Rectal smooth muscle tissue (tissue), 1 donor: ENCODE measurements around the gene HDAC4.

ENCODE experiments used
- H3K27ac ChIP-seq: one replicate; pipeline ENCODE4 v1.7.0; 2013; ENCODE audit warnings: low read depth, low read length, inconsistent platforms
- H3K27me3 ChIP-seq: one replicate; pipeline ENCODE4 v1.7.0; 2013; ENCODE audit warnings: low read length; ENCODE audit not compliant: control insufficient read depth, insufficient read depth
- H3K36me3 ChIP-seq: one replicate; pipeline ENCODE4 v1.7.0; 2013; ENCODE audit warnings: low read length; ENCODE audit not compliant: control insufficient read depth, insufficient read depth
- H3K4me1 ChIP-seq: one replicate; pipeline ENCODE4 v1.7.0; 2013; ENCODE audit warnings: low read length; ENCODE audit not compliant: control insufficient read depth, insufficient read depth
- H3K4me3 ChIP-seq: one replicate; pipeline ENCODE4 v1.7.0; 2013; ENCODE audit warnings: low read length
- H3K9ac ChIP-seq: one replicate; pipeline ENCODE4 v1.7.0; 2013; ENCODE audit warnings: low read length

Gene HDAC4

GRCh38 chr2:239169311-239170048, 231.3 kb downstream of the HDAC4 start:
- Histone ChIP-seq H3K27ac (no peak overlapping the region), H3K27me3 (no peaks in the 10 kb centered on the region), H3K4me1 (peaks cover 16% of the 10 kb centered on the region), H3K36me3 (no peaks in the 10 kb centered on the region), H3K9ac (no peak overlapping the region), H3K4me3 (no peak overlapping the region)

DNA sequence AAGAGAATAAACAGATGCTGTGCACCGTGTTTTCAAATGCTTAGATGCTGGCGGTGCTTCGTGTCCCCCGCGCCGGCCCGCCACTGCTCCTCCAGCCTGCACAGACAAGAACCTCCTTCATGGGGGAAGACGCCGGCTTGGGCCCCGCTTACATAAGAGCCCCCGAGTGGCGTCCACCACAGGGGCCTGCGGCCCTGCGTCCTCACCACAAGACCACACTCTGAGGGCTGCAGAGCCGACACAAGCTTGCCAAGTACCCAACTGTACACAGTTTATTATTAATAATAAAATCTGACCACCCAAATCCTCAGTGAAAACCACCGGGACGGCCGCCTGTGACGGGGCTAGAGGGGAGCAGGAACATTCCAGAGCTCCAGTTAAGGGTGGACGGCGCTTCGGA, 232.2 kb downstream of the HDAC4 start:
- Histone ChIP-seq H3K36me3 (peaks cover 3% of the 10 kb centered on the region), H3K4me3 (no peak overlapping the region), H3K4me1 (peaks cover 16% of the 10 kb centered on the region), H3K27me3 (no peaks in the 10 kb centered on the region), H3K9ac (no peak overlapping the region), H3K27ac (peak overlapping the region; percentile 35)

DNA sequence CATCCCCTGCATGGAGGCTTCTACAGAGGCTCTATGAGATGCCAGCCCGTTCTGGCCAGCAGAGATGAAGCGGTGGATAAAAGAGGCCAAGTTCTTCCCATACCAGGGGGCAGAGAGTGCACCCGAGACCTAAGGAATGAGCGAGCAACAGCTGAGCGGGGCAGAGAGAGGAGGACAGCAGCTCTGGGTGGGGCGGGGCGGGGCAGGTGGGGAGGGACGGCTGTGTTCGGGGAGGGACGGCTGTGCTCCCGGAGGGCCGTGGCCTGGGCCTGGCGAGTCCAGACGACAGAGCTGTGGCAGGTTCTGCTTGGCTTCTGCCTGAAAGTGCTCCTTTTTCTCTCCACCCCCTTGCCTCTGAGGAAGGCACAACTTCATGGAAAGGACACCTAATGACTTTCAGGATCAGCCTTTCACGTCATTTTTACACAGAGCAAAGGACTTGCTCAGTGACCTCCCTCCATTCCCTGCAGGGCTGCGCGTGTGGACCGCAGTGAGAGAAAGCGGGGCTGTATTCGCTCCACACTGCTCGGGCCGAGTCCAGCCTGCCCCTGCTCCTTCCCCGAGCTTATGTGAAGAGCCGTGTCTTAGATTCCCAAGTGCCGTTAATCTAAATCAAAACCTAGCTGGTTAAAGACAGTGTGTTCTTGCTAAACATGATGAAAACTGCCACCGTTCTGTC, 232.9 kb downstream of the HDAC4 start:
- no peak overlapping the region for H3K9ac ChIP-seq
- no peak overlapping the region for H3K4me3 ChIP-seq
- peaks cover 8% of the 10 kb centered on the region for H3K36me3 ChIP-seq
- H3K27ac ChIP-seq = peak overlapping the region; percentile 47
- H3K4me1 ChIP-seq = peaks cover 16% of the 10 kb centered on the region
- H3K27me3 ChIP-seq = no peaks in the 10 kb centered on the region

GRCh38 chr2:239167011-239167673, 233.7 kb downstream of the HDAC4 start:
- Histone ChIP-seq H3K36me3 (peaks cover 11% of the 10 kb centered on the region), H3K9ac (no peak overlapping the region), H3K27me3 (no peaks in the 10 kb centered on the region), H3K4me1 (peaks cover 16% of the 10 kb centered on the region), H3K27ac (peak overlapping the region; percentile 25), H3K4me3 (no peak overlapping the region)

DNA sequence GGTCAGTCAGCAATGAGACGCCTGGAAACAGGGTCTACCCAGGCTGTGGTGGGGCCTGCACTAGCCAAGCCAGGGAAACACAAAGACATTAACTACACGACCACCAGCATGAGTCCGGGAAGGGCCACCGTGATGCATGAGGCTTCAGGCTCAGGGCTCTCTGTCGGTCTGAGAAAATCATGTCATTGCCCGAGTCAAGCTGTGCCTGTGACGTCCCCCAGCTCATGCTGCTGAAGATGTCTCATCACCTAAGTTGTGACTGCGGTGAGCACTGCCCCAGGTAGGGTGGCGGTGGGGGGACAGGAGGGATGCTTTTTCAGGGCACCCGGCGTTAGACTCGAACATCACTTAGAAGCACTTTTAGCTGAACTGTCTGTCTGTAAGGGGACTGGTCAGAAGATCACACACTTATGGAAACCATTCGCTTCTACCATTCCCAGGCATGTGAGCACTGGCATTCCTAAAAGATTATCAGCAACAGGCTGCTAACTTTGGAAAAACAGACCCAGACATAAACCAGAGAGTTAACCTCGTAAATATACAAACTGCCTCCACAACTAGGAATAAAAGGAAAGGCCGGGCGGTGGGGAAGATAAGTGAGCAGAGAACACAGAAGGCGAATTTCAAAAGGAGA, 234.5 kb downstream of the HDAC4 start:
- H3K27ac ChIP-seq = peak overlapping the region; percentile 67
- no peaks in the 10 kb centered on the region for H3K27me3 ChIP-seq
- no peak overlapping the region for H3K4me3 ChIP-seq
- H3K36me3 ChIP-seq = peaks cover 11% of the 10 kb centered on the region
- peaks cover 16% of the 10 kb centered on the region for H3K4me1 ChIP-seq
- no peak overlapping the region for H3K9ac ChIP-seq

DNA sequence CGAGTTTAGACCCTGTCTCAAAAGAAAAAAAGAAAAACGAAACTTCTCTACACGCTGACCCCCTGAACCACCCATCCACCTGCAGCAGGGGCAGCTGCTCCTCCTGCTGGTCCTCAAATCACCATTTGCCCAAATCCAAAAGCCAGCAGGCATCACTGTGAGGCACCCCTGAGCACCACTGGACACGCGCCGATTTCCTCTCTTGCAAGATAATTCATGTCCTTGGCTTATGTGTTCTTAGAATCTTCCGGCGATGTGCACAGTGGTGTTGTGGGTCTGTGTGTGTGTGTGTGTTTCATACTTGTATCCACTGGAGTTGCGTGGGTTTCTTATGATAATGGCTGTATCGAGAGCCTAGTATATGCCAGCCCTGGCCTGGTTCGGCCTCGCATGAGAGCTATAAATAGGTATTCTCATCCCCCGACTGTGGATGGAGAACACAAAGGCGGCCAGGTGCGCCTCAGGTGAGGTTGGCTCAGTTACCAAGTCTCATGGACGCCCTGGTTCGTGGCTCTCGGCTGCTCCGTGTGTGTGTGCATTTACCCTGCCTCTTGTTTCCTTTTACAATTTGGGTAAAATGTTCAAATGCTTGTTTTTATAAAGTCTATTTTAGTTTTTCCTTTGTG, 235.5 kb downstream of the HDAC4 start:
- Histone ChIP-seq H3K27me3 (no peaks in the 10 kb centered on the region), H3K27ac (no peak overlapping the region), H3K4me1 (peaks cover 16% of the 10 kb centered on the region), H3K9ac (no peak overlapping the region), H3K36me3 (peaks cover 17% of the 10 kb centered on the region), H3K4me3 (no peak overlapping the region)

DNA sequence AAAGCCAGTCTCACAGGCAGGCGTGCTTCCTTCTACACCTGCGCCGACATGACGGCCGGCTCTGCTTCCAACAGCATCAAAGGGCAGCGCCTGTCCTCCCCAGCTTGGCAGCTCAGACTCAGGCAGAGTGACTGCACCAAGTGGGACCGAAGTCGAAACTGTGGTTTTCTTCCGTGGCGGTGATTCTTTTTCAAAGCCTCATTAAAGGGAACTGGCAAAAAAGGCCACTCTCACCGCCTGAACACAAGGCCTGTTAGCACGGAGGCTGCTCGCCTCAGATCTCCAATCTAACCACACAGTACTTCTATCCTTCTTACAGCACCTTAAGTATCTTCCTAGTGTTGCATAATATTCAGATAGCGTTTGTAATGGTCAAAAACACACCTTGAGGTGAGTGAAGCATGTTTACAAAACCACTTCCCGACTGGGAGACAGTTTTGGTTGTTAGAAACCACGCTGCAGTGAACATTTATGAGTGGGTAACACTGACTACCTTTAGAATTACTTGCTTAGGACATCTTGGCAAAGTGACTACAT, 236.4 kb downstream of the HDAC4 start:
- H3K4me1 ChIP-seq = peaks cover 16% of the 10 kb centered on the region
- H3K9ac ChIP-seq = no peak overlapping the region
- no peak overlapping the region for H3K27ac ChIP-seq
- H3K27me3 ChIP-seq = no peaks in the 10 kb centered on the region
- no peak overlapping the region for H3K4me3 ChIP-seq
- H3K36me3 ChIP-seq = peaks cover 17% of the 10 kb centered on the region

GRCh38 chr2:239163688-239164334, 237.0 kb downstream of the HDAC4 start:
- Histone ChIP-seq H3K4me1 (peaks cover 16% of the 10 kb centered on the region), H3K9ac (no peak overlapping the region), H3K4me3 (no peak overlapping the region), H3K27ac (no peak overlapping the region), H3K36me3 (peaks cover 17% of the 10 kb centered on the region), H3K27me3 (no peaks in the 10 kb centered on the region)

DNA sequence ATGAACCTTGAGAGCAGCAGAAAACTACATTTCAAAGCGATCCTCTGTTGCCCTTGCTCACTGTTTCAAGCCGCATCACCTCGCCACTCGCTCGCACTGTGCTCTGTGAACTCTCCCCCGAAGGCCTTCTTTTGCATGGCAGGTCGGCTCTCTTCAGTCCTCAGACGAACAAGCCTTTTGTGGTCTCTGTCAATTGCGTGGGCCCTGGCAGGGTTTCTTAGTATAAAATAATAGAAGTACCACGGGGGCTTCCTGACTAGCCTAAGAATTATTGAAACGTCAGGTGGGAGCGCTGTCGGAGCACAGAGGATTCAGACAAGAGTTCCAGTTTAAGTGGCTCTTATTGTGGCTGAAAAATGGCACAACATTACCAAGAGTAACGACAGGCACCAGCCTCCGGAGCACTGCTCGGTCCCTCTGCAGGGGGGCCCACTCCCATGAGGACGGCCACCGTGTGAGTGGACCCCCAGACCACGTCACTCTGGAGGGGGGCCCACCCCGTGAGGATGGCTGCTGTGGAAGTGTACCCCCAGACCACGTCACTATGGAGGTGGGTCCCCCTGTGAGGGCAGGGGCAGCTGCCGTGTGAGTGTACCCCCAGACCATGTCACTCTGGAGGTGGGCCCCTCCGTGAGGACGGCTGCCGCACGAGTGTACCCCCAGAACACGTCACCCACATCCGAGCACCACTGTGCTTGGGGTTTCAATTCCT, 237.7 kb downstream of the HDAC4 start:
- Histone ChIP-seq H3K4me3 (no peak overlapping the region), H3K27me3 (no peaks in the 10 kb centered on the region), H3K27ac (no peak overlapping the region), H3K4me1 (peaks cover 15% of the 10 kb centered on the region), H3K36me3 (peaks cover 17% of the 10 kb centered on the region), H3K9ac (no peak overlapping the region)

GRCh38 chr2:239162141-239162821, 238.5 kb downstream of the HDAC4 start:
- H3K36me3 ChIP-seq = peaks cover 17% of the 10 kb centered on the region
- H3K27me3 ChIP-seq = no peaks in the 10 kb centered on the region
- no peak overlapping the region for H3K9ac ChIP-seq
- peaks cover 16% of the 10 kb centered on the region for H3K4me1 ChIP-seq
- no peak overlapping the region for H3K4me3 ChIP-seq
- H3K27ac ChIP-seq = no peak overlapping the region

DNA sequence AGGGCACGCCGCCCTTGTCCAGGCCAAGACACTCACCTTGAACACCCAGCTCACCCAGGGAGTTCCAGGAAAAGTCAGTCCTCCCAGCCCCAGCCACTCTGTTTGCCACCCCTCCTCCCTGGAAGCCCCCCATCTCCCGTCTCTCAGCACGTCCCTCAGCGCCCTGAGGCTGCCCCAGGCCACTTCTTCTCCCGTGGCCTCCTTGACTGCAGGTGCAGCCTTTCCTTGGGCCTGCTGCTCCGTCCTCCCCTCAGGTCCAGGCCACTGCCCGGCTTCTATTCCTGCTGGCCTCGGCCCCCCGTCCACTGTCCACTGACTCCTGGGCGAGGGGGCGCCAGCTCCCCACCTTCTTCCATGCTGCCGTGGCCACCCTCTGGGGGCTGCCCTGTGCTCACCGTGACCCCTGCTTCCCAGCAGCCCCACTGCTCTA, 239.1 kb downstream of the HDAC4 start:
- H3K27me3 ChIP-seq = no peaks in the 10 kb centered on the region
- no peak overlapping the region for H3K4me3 ChIP-seq
- H3K27ac ChIP-seq = no peak overlapping the region
- H3K4me1 ChIP-seq = peaks cover 10% of the 10 kb centered on the region
- H3K36me3 ChIP-seq = peaks cover 20% of the 10 kb centered on the region
- H3K9ac ChIP-seq = no peak overlapping the region
